ENCODE data around the gene MAGI1. TPM values are rescaled to one million over a fixed set of nuclear protein-coding genes. Genes with fewer than 3 reads are reported as not detected.
A peak's percentile ranks its signal among the peaks of the same experiment; 100 is the strongest.

MAGI1 gene
- total and polyA plus RNA-seq, 7 donors = 10.2 to 54.0 (median 29.8) TPM

DNA sequence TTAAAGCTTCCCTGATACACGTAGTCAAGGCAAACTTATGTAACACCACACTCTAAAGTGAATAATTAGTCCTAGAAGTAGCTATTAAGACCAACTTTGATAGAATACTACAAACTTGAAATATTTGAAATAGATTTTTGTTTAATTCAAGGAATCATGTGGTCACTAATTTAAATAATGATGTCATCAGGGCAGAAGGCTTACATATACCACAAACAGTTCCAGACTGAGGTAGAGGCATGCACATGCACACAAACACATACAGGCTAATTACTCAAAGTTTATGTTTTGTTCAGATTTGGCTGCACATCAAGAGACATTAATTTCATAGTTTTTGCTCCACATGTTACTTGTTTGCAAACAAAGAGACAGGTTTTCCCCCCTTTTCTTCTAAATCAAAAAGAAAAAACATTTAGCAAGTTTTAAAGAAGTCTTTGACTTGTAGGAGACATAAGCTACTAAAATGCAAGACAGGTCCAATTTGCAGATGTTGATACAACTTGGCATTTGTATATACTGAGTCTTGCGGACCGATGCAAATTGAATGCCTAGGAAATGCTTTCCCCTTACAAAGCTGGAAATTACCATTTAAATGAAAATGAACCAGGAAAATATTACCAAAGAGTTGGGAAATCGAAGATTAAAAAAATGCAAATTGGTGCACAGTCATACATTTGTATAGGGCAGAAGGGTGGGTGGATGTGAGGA is 594.8 kb downstream of the MAGI1 start:
- DNase-seq = no peak
- Histone ChIP-seq H3K4me1 (peaks cover 0 to 9% (median 4%) of the 10 kb centered on the region in 4 donors), H3K36me3 (peaks cover 0 to 19% (median 0%) of the 10 kb centered on the region in 4 donors), H3K27ac (no peak overlapping the region), H3K4me3 (no peak overlapping the region), H3K9me3 (no peaks in the 10 kb centered on the region), H3K27me3 (no peaks in the 10 kb centered on the region)
- no peak for TF ChIP-seq EP300 (IDR thresholded peaks at IDR 0.05)
- TF ChIP-seq, protein P1, sequence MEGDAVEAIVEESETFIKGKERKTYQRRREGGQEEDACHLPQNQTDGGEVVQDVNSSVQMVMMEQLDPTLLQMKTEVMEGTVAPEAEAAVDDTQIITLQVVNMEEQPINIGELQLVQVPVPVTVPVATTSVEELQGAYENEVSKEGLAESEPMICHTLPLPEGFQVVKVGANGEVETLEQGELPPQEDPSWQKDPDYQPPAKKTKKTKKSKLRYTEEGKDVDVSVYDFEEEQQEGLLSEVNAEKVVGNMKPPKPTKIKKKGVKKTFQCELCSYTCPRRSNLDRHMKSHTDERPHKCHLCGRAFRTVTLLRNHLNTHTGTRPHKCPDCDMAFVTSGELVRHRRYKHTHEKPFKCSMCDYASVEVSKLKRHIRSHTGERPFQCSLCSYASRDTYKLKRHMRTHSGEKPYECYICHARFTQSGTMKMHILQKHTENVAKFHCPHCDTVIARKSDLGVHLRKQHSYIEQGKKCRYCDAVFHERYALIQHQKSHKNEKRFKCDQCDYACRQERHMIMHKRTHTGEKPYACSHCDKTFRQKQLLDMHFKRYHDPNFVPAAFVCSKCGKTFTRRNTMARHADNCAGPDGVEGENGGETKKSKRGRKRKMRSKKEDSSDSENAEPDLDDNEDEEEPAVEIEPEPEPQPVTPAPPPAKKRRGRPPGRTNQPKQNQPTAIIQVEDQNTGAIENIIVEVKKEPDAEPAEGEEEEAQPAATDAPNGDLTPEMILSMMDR (IDR thresholded peaks at IDR 0.05) = no peak
- no peak for TF ChIP-seq POLR2AphosphoS5 (IDR thresholded peaks at IDR 0.05)
- no peak for TF ChIP-seq POLR2A (IDR thresholded peaks at IDR 0.05)
- intact Hi-C loops (cut with DNase I) = no loop called here
- 86 to 91% methylated on average over 4 of the region's 4 CpGs for WGBS, 2 donors

DNA sequence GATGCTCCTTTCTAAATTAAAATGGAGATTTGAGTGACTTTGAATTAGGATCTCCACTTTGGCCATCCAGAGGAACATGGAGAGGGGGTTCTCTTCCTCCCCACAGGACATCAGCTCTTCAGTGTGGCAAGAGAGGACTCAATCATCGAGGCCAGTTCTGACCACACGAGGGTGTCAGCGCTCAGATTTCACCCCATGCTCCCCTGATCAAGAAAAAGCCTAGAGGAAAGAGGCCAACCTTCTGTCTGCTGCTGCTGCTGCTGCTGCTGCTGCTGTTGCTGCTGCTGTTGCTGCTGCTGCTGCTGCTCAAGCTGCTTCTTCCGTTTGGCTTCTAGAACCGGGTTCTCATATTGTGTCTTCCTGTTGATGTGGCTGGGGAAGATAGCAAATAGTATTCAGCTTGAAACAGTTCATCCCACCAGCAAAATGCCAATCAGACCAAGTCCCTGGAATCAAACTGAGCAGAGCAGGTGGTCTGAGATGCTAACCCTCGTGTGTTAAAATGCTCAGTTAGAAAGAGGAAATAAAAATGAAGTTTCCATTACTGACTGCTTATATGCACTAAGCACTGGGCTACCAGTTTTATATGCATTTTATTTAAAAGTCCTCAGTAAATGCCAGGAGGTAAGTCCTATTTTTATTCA is 599.0 kb downstream of the MAGI1 start:
- Histone ChIP-seq H3K36me3 (peaks cover 0 to 28% (median 3%) of the 10 kb centered on the region in 4 donors), H3K27ac (no peak overlapping the region), H3K4me1 (peaks cover 0 to 9% (median 4%) of the 10 kb centered on the region in 4 donors), H3K4me3 (no peak overlapping the region), H3K27me3 (no peaks in the 10 kb centered on the region), H3K9me3 (no peaks in the 10 kb centered on the region)
- TF ChIP-seq POLR2AphosphoS5 (IDR thresholded peaks at IDR 0.05) (no peak), EP300 (IDR thresholded peaks at IDR 0.05) (no peak), POLR2A (IDR thresholded peaks at IDR 0.05) (no peak)
- TF ChIP-seq, protein P1 (IDR thresholded peaks at IDR 0.05) = peak; percentile 32 to 73 (median 54)
- DNase-seq = peak; percentile 71
- intact Hi-C loops (cut with DNase I) = loop anchor here (2.0 kb wide), 2 partner anchors 233 to 293 kb away; no protein-coding TSS in a partner anchor
- 27 to 30% methylated on average over 6 of the region's 6 CpGs for WGBS, 2 donors

DNA sequence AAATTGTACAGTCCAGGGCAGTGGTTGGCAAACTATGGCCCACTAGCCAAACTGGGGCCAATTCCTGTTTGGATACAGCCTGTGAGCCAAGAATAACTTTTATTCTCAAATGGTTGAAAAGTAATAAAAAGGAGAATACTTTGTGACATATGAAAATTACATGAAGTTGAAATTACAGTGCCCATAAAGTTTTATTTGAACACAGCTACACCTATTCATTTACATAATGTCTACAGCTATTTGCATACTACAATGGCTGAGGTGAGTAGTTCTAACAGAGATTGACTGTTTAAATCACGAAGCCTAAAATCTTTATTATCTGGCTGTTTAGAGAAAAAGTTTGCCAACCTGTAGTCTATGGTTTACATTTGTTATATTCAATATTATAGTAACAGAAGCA is 600.1 kb downstream of the MAGI1 start:
- H3K27me3 ChIP-seq = no peaks in the 10 kb centered on the region
- no peak for DNase-seq
- no peak overlapping the region for H3K27ac ChIP-seq
- peaks cover 0 to 9% (median 4%) of the 10 kb centered on the region in 4 donors for H3K4me1 ChIP-seq
- 74 to 93% methylated on average over 1 of the region's 1 CpG for WGBS, 2 donors
- no peaks in the 10 kb centered on the region for H3K9me3 ChIP-seq
- H3K36me3 ChIP-seq = peaks cover 0 to 31% (median 3%) of the 10 kb centered on the region in 4 donors
- intact Hi-C loops (cut with DNase I) = loop anchor here (2.0 kb wide), 1 partner anchor 294 kb away; no protein-coding TSS in a partner anchor
- H3K4me3 ChIP-seq = no peak overlapping the region
- TF ChIP-seq POLR2AphosphoS5 (IDR thresholded peaks at IDR 0.05) = no peak
- no peak for TF ChIP-seq EP300 (IDR thresholded peaks at IDR 0.05)
- TF ChIP-seq POLR2A (IDR thresholded peaks at IDR 0.05) = no peak
- TF ChIP-seq, protein P1 (IDR thresholded peaks at IDR 0.05) = no peak

DNA sequence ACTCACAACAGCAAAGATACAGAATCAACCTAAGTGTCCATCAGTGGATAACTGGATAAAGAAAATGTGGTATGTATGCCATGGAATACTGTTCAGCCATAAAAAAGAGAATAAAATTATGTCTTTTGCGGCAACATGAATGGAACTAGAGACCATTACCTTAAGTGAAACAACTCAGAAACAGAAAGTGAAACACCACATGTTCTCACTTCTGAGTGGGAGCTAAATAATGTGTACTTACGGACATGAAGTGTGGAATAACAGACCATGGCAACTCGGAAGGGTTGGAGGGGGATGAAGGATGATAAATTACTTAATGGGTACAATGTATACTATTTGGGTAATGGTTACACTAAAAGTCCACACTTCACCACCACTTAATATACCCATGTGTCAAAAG is 600.6 kb downstream of the MAGI1 start:
- intact Hi-C loops (cut with DNase I) = loop anchor here (2.0 kb wide), 1 partner anchor 295 kb away; no protein-coding TSS in a partner anchor
- Histone ChIP-seq H3K4me3 (no peak overlapping the region), H3K27ac (no peak overlapping the region), H3K27me3 (no peaks in the 10 kb centered on the region), H3K9me3 (no peaks in the 10 kb centered on the region), H3K36me3 (peaks cover 0 to 32% (median 3%) of the 10 kb centered on the region in 4 donors), H3K4me1 (peaks cover 0 to 9% (median 4%) of the 10 kb centered on the region in 4 donors)
- WGBS, 2 donors = 88 to 97% methylated on average over 3 of the region's 3 CpGs
- no peak for DNase-seq
- TF ChIP-seq POLR2A (IDR thresholded peaks at IDR 0.05) (no peak), POLR2AphosphoS5 (IDR thresholded peaks at IDR 0.05) (no peak), EP300 (IDR thresholded peaks at IDR 0.05) (no peak)
- TF ChIP-seq, protein P1 (IDR thresholded peaks at IDR 0.05) = no peak
